HEK293 (cell line): Measurements from ENCODE around the gene THSD7B.

Experiments
- CTCF ChIA-PET: fragments of 350-600 bp; formaldehyde crosslinking; extraction: SDS; loops from one replicate; lab custom pipeline; 2021; ENCODE audit warnings: antibody characterized with exemption; lab: Yijun Ruan, JAX
- POLR2A ChIA-PET: fragments of 300-600 bp; formaldehyde crosslinking; extraction: SDS; loops from one replicate; lab custom pipeline; 2020; ENCODE audit warnings: antibody characterized with exemption, inconsistent platforms; lab: Yijun Ruan, JAX
- H3K27ac ChIP-seq: fragments of 200-500 bp; sonication (Bioruptor generic); 2 replicates; pipeline ENCODE4 v1.5.1; 2014; ENCODE audit warnings: low read depth, low read length, control low read depth, inconsistent platforms; ENCODE audit errors: extremely low read depth
- H3K36me3 ChIP-seq, 2 experiments: fragments of 200-500 bp in 1 of 2; sonication (Bioruptor generic) in 1 of 2; 1 replicate in 1 of 2; 2 replicates in 1 of 2; pipeline ENCODE4 v1.5.1; 2014 to 2017; ENCODE audit warnings: inconsistent platforms in 2 of 2, low read length in 2 of 2; ENCODE audit not compliant: control insufficient read depth in 2 of 2, insufficient read depth in 1 of 2
- H3K4me1 ChIP-seq: fragments of 200-500 bp; sonication (Bioruptor generic); 2 replicates; pipeline ENCODE4 v1.5.1; 2014; ENCODE audit warnings: mild to moderate bottlenecking, low read length, inconsistent platforms; ENCODE audit not compliant: control insufficient read depth, insufficient read depth
- H3K4me3 ChIP-seq: 2 replicates; pipeline ENCODE4 v1.5.1; 2011; ENCODE audit warnings: low read depth, mild to moderate bottlenecking, control low read depth, low read length, moderate library complexity
- H3K9me3 ChIP-seq: fragments of 200-500 bp; sonication (Bioruptor generic); 2 replicates; pipeline ENCODE4 v1.5.1; 2014; ENCODE audit warnings: low read depth, low read length, inconsistent platforms; ENCODE audit not compliant: control insufficient read depth, insufficient read depth
- GLI4 ChIP-seq: fragments of 450-650 bp; formaldehyde crosslinking; IDR thresholded peaks from 2 replicates; pipeline ENCODE4 v1.5.1; 2016; ENCODE audit warnings: missing biosample characterization, missing genetic modification characterization
- GLIS2 ChIP-seq: fragments of 450-650 bp; formaldehyde crosslinking; IDR thresholded peaks from 2 replicates; pipeline ENCODE4 v1.5.1; 2016; ENCODE audit warnings: missing biosample characterization, missing genetic modification characterization
- PRDM6 ChIP-seq: fragments of 450-650 bp; formaldehyde crosslinking; IDR thresholded peaks from 2 replicates; pipeline ENCODE4 v1.5.1; 2017; ENCODE audit warnings: missing biosample characterization, missing genetic modification characterization
- ZBTB48 ChIP-seq: fragments of 450-650 bp; formaldehyde crosslinking; IDR thresholded peaks from 2 replicates; pipeline ENCODE4 v1.5.1; 2016; ENCODE audit warnings: missing biosample characterization, missing genetic modification characterization
- ZNF132 ChIP-seq: fragments of 450-650 bp; formaldehyde crosslinking; IDR thresholded peaks from 2 replicates; pipeline ENCODE4 v1.5.1; 2017; ENCODE audit warnings: missing biosample characterization, missing genetic modification characterization, borderline replicate concordance
- ZNF19 ChIP-seq: fragments of 450-650 bp; formaldehyde crosslinking; IDR thresholded peaks from 2 replicates; pipeline ENCODE4; 2016; ENCODE audit warnings: missing biosample characterization, missing genetic modification characterization, low read depth
- ZNF335 ChIP-seq: fragments of 450-650 bp; formaldehyde crosslinking; conservative IDR thresholded peaks from 2 replicates; pipeline ENCODE4 v1.5.1; 2016; ENCODE audit warnings: missing biosample characterization, missing genetic modification characterization
- ZNF341 ChIP-seq: fragments of 450-650 bp; formaldehyde crosslinking; IDR thresholded peaks from 2 replicates; pipeline ENCODE4; 2016; ENCODE audit warnings: low read depth, missing biosample characterization, missing genetic modification characterization
- ZNF530 ChIP-seq: fragments of 450-650 bp; formaldehyde crosslinking; IDR thresholded peaks from 2 replicates; pipeline ENCODE4 v1.5.1; 2016; ENCODE audit warnings: low read depth, missing biosample characterization, missing genetic modification characterization
- ZNF560 ChIP-seq: fragments of 450-650 bp; formaldehyde crosslinking; IDR thresholded peaks from 2 replicates; pipeline ENCODE4 v1.5.1; 2017; ENCODE audit warnings: missing biosample characterization, missing genetic modification characterization, borderline replicate concordance
- ZNF585B ChIP-seq: fragments of 450-650 bp; formaldehyde crosslinking; IDR thresholded peaks from 2 replicates; pipeline ENCODE4 v1.5.1; 2016; ENCODE audit warnings: missing biosample characterization, missing genetic modification characterization
- ZNF830 ChIP-seq: fragments of 450-650 bp; IDR thresholded peaks from 2 replicates; pipeline ENCODE4 v1.5.0; 2018; ENCODE audit warnings: missing biosample characterization, missing genetic modification characterization, low read depth, mild to moderate bottlenecking, moderate library complexity
- TF ChIP-seq, protein P1 (sequence below): fragments of 450-650 bp; formaldehyde crosslinking; IDR thresholded peaks from 2 replicates; pipeline ENCODE4 v1.5.1; 2016; ENCODE audit warnings: missing biosample characterization, missing genetic modification characterization
- TF ChIP-seq, protein P2 (sequence below): fragments of 450-650 bp; formaldehyde crosslinking; IDR thresholded peaks from 2 replicates; pipeline ENCODE4 v1.5.1; 2016; ENCODE audit warnings: missing biosample characterization, missing genetic modification characterization
- TF ChIP-seq, protein P3 (sequence below): fragments of 450-650 bp; formaldehyde crosslinking; IDR thresholded peaks from 2 replicates; pipeline ENCODE4 v1.5.1; 2017; ENCODE audit warnings: missing biosample characterization, missing genetic modification characterization
- TF ChIP-seq, protein P4 (sequence below): fragments of 450-650 bp; formaldehyde crosslinking; conservative IDR thresholded peaks from 2 replicates; pipeline ENCODE4 v1.5.1; 2016; ENCODE audit warnings: low read depth, missing biosample characterization, missing genetic modification characterization

Gene THSD7B

GRCh38 chr2:137207030-137207429 lies 441.7 kb downstream of the THSD7B start:
- TF ChIP-seq, protein P1, sequence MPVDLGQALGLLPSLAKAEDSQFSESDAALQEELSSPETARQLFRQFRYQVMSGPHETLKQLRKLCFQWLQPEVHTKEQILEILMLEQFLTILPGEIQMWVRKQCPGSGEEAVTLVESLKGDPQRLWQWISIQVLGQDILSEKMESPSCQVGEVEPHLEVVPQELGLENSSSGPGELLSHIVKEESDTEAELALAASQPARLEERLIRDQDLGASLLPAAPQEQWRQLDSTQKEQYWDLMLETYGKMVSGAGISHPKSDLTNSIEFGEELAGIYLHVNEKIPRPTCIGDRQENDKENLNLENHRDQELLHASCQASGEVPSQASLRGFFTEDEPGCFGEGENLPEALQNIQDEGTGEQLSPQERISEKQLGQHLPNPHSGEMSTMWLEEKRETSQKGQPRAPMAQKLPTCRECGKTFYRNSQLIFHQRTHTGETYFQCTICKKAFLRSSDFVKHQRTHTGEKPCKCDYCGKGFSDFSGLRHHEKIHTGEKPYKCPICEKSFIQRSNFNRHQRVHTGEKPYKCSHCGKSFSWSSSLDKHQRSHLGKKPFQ: no peak
- TF ChIP-seq PRDM6 (tag by site-specific recombination) (no peak), ZBTB48 (tag by site-specific recombination) (no peak), ZNF585B (tag by site-specific recombination) (no peak), ZNF335 (tag by site-specific recombination) (no peak), GLI4 (tag by site-specific recombination) (no peak), GLIS2 (tag by site-specific recombination) (no peak)
- TF ChIP-seq, protein P2, sequence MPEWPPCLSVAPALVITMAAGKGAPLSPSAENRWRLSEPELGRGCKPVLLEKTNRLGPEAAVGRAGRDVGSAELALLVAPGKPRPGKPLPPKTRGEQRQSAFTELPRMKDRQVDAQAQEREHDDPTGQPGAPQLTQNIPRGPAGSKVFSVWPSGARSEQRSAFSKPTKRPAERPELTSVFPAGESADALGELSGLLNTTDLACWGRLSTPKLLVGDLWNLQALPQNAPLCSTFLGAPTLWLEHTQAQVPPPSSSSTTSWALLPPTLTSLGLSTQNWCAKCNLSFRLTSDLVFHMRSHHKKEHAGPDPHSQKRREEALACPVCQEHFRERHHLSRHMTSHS (tag by site-specific recombination): no peak
- TF ChIP-seq, all 188 proteins: peak for 0
- POLR2A ChIA-PET: no interaction called here
- H3K4me1 ChIP-seq: no peaks in the 10 kb centered on the region
- H3K27ac ChIP-seq: no peak overlapping the region
- H3K4me3 ChIP-seq: no peak overlapping the region
- no peaks in the 10 kb centered on the region for H3K36me3 ChIP-seq
- no peaks in the 10 kb centered on the region for H3K9me3 ChIP-seq
- CTCF ChIA-PET: interaction anchor here (0.6 kb wide), 1 partner anchor 212 kb away, joined by 3 read pairs; no protein-coding TSS in a partner anchor

DNA sequence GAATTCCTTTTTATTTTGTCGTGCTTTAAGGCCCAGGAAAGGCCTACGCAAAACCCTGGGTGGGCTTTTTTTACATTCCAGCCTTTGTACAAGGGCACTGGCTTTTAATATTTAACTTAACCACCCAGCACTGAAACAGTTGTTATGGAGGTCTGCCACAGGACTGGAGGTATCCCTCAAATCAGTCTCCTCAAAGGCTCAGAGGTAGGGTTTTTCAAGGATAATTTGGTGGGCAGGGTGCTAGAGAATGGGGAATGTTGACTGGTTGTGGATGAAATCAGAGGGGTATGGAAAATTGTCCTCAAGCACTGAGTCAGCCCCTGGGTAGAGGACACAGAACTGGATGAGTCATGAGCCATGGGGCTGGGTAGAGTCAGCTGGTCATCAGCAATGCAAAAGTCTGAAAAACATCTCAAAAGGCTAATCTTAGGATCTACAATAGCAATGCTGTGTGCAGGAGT lies 443.1 kb downstream of the THSD7B start:
- no peak for TF ChIP-seq ZNF530 (tag by site-specific recombination)
- TF ChIP-seq, protein P3, sequence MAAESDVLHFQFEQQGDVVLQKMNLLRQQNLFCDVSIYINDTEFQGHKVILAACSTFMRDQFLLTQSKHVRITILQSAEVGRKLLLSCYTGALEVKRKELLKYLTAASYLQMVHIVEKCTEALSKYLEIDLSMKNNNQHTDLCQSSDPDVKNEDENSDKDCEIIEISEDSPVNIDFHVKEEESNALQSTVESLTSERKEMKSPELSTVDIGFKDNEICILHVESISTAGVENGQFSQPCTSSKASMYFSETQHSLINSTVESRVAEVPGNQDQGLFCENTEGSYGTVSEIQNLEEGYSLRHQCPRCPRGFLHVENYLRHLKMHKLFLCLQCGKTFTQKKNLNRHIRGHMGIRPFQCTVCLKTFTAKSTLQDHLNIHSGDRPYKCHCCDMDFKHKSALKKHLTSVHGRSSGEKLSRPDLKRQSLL (tag by site-specific recombination): no peak
- TF ChIP-seq, protein P4, sequence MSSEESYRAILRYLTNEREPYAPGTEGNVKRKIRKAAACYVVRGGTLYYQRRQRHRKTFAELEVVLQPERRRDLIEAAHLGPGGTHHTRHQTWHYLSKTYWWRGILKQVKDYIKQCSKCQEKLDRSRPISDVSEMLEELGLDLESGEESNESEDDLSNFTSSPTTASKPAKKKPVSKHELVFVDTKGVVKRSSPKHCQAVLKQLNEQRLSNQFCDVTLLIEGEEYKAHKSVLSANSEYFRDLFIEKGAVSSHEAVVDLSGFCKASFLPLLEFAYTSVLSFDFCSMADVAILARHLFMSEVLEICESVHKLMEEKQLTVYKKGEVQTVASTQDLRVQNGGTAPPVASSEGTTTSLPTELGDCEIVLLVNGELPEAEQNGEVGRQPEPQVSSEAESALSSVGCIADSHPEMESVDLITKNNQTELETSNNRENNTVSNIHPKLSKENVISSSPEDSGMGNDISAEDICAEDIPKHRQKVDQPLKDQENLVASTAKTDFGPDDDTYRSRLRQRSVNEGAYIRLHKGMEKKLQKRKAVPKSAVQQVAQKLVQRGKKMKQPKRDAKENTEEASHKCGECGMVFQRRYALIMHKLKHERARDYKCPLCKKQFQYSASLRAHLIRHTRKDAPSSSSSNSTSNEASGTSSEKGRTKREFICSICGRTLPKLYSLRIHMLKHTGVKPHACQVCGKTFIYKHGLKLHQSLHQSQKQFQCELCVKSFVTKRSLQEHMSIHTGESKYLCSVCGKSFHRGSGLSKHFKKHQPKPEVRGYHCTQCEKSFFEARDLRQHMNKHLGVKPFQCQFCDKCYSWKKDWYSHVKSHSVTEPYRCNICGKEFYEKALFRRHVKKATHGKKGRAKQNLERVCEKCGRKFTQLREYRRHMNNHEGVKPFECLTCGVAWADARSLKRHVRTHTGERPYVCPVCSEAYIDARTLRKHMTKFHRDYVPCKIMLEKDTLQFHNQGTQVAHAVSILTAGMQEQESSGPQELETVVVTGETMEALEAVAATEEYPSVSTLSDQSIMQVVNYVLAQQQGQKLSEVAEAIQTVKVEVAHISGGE (tag by site-specific recombination): no peak
- TF ChIP-seq ZNF132 (tag by site-specific recombination): no peak
- no peak for TF ChIP-seq ZNF830 (tag by site-specific recombination)
- TF ChIP-seq ZNF341 (tag by site-specific recombination): no peak
- TF ChIP-seq ZNF19 (tag by site-specific recombination): no peak
- TF ChIP-seq ZNF560 (tag by site-specific recombination): no peak
- H3K9me3 ChIP-seq: no peaks in the 10 kb centered on the region
- ChIA-PET CTCF (no interaction called here), POLR2A (no interaction called here)
- no peak overlapping the region for H3K4me3 ChIP-seq
- no peak overlapping the region for H3K27ac ChIP-seq
- no peaks in the 10 kb centered on the region for H3K36me3 ChIP-seq
- H3K4me1 ChIP-seq: no peaks in the 10 kb centered on the region
